HG03432 (cell line): Measurements from ENCODE around the gene RCCD1.

Experiments
- ATAC-seq: cut with Tn5 transposase; IDR thresholded peaks from one replicate; pipeline ENCODE4 v1.9.1; 2021; ENCODE audit warnings: mild to moderate bottlenecking, moderate library complexity; ENCODE audit not compliant: unreplicated experiment

The RCCD1 gene

DNA sequence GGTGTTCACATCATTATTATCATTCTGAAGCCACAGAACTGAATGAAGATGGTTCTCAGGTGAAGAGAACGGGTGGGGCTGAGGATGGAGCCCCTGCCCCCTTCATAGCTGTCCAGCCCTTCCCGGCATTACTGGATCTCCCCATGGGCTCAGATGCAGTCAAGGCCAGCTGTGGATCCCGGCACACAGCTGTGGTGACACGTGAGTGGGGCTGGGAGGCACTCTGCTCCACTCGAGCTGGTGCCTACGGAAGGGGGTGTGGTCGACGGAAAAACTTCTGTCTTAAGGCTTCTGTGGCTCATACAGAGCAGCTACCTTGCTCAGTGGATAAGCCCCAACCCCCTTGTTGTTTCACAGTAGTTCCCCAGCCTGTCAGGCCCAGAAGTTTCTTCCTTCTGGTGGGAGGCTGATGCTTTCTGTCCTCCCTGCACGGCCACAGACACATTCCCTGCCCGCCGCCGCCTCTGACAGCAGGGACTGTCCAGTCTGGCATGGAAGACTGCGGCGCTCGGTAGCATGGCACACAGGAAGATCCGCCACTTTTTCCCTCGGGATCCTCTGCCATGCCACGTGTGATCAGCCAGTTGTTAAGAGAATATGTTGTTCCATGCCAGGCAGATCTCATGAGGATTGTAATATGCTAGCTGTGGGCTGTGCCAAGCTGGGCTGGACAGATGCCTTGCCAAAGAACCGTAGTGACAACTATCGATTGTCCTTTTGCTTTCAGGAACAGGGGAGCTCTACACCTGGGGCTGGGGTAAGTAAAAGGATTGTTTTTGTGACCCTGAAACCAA, 5.8 kb downstream of the RCCD1 start:
- ATAC-seq, result no peak

DNA sequence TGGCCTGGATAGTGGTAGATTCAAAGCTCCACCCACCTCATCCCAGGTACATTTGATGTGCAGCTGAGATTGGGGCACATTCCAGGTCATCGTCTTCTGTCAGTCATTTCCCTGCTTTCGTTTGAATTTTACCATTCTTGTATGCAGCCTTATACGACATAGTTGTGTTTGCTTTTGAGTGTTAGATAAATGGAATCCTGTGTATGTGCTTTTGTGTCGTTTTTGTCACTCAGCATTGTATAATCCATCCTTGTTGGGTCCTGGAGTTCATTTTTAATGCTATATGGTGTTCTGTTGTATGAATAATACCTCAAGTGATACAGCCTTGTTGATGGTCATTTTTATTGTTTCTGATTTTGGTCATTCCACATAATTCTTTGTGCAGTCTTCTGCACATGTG, 7.3 kb downstream of the RCCD1 start:
- no peak for ATAC-seq

- no peak for ATAC-seq
These were observed 11.6 kb downstream of the RCCD1 start for GRCh38 chr15:90966262-90966661.

- ATAC-seq, result no peak
These were observed 12.5 kb downstream of the RCCD1 start for GRCh38 chr15:90967206-90967605.

DNA sequence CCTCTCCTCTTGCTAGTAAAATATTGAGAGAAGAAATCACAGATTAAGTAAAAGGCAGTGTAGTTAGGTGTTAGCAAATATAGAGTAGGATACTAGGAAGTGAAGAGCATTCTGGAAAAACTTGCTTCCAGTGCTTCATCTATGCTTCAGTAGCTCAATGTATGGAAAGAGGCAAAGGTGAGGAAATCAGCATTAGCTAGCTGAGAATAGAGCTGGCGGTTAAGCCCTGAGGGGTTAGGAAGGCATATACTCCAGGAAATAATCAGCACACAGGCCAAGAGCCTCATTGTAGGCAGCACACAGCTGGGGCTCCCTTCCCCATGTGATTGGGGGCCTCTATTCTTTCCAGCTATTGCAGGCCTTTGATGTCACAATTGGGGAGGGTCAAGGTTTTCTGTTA, 13.8 kb downstream of the RCCD1 start:
- ATAC-seq, result no peak

DNA sequence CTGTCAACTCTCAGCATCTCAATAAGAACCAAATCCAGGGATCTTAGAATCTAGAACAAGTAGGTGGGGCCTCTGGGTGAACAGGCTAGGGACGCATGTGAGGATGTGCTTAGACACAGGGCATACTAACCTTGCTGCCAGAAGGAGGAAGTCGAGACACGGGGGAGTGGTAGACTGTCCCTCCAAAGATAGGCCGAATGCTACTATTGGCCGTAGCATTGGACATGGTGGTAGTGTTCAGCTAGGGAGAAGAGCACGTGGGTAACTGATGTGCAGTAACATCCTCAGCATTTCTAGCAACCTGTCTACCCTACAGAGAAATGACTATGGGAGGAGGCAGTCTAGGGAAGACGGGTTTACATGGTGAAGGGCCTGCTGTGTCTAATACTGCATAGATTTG, 15.6 kb downstream of the RCCD1 start:
- ATAC-seq, result no peak

GRCh38 chr15:90972133-90972532, 17.4 kb downstream of the RCCD1 start:
- ATAC-seq, result no peak

DNA sequence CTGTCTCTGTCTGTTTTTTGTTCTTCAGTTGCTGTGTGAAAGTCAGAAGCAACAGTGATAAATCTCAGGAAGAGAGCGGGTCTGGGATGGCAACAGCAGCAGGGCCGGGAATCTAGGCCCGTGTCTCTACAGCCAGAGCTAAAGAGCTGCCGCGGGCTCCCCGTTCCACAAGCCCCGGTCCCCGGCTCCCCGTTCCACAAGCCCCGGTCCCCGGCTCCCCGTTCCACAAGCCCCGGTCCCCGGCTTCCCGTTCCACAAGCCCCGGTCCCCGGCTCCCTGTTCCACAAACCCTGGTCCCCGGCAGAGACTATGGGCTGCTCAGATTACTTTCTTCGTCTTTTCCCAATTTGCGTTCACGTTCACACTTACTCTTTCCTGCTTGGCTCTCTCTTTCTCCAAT, 19.5 kb downstream of the RCCD1 start:
- no peak for ATAC-seq

DNA sequence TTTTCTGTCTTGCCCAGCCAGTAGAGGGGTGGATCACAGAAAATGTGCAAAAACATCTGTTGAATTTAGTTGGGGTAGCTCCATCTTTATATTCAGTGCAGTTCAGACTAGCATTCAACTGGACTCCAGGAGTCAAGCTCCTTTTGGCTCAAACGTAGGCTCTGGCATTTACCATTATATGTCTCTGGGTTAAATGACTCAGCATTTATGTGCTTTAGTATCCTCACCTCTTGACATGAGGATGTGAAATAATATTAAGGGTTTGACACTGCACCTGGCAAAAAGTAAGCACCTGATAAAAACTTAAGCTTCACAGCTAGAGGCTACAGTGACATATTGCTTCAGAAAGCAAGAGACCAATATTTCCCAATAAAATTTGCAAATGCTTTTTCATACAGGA, 24.9 kb downstream of the RCCD1 start:
- no peak for ATAC-seq

DNA sequence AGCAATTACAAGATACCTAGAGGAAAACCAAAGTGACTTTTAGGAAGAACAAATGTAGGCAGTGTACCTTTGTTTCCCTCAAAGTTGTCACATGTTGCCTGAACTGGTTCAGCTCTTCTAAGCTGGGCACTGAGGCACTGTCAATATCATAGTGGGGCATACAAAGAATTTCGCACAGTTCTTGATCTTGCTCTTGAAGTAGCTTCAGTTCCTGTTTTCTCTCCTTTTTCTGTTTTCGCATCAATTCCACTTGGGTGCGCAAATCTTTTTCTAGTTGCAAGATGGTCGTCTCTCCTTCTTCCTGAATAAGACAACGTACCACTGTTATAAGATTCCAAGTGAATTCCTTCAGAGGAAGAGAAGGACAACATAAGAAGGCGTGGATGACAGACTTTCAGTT, 27.0 kb downstream of the RCCD1 start:
- ATAC-seq, result peak; percentile 89

DNA sequence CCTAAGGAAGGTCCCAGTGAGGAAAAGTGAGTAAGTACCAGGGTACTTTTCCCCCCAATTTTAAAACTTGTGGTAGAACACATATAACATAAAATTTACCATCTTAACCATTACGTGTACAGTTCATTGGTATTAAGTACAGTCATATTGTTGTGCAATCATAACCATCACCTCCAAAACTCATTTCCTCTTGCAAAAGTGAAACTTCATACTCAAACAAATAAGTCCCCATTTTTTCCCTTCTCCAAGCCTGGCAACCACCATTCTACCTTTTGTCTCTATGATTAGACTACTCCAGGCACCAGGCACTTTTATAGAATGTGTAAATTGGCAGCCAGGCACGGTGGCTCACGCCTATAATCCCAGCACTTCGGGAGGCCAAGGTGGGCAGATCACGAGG, 27.5 kb downstream of the RCCD1 start:
- ATAC-seq, result peak; percentile 58

DNA sequence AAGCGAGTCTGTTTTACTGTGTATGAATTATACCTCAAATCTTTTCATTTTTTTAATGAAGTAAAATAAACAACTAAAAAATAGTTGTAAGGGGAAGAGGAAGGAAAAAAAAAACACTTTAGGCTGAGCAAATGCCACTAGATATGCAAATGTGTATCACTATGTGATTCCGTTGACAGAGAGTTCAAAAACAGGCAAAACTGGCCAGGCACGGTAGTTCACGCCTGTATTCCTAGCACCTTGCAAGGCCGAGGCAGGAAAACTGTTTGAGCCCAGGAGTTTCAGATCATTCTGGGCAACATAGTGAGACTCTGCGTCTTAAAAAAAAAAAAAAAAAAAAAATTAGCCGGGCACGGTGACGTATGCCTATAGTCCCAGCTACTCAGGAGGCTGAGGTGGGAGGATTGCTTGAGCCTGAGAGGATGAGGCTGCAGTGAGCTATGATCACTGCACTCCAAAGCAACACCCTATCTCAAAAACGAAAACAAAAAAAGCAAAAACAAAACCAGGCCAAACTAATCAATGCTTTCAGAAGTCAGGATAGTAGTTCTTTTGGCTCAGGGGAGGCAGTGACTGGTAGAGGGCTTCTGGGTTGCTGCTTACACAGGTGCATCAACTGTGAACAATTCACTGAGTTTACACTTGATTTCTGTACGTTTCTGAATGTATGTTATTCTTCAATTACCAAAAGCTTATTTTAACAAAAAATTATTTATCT, 32.3 kb downstream of the RCCD1 start:
- ATAC-seq, result peak; percentile 62

GRCh38 chr15:90987561-90988141, 33.0 kb downstream of the RCCD1 start:
- no peak for ATAC-seq

DNA sequence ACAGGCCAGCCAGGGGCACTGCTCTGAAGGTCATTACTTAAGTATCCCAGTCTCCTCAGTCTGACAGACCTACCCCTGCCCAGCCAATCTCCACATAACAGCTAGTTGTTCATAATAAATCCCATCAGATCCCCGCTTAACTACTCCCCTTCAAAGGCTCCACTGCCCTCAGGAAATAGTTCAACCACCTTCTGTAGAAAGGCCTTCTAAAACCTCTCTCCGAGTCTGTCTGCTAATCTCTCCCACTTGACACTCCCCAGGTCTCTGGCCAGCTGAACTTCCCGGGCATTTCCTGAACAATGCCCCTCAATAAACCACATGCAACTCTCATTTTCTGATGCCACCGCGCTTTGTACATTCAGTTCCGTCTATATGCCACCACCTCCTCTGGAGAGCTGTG, 33.6 kb downstream of the RCCD1 start:
- no peak for ATAC-seq

DNA sequence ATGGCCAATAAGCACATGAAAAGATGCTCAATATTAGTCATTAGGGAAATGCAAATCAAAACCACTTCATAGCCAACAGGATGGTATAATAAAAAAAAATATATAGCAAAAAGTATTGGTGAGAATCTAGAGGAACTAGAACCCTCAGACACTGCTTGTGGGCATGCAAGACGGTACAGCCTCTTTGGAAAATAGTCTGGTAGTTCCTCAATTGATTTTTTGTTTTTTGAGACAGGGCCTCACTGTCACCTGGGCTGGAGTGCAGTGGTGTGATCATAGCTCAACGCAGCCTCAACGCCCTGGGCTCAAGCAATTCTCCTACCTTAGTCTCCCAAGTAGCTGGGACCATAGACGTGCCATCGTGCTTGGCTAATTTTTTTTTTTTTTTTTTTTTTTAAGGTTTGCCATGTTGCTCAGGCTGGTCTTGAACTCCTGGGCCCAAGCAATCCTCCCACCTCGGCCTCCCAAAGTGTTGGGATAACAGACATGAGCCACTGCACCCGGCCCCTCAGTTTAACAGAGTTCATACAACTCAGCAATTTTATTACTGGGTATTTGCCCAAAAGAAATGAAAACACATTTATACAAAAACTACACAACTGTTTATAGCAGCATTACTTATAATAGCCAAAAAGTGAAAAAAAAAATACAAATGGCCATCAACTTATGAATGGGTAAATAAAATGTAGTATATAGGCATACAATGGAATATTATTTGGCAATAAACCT, 34.5 kb downstream of the RCCD1 start:
- no peak for ATAC-seq

GRCh38 chr15:90990446-90990845, 35.8 kb downstream of the RCCD1 start:
- ATAC-seq, result no peak

- no peak for ATAC-seq
These were observed 37.1 kb downstream of the RCCD1 start for GRCh38 chr15:90991587-90992285.

DNA sequence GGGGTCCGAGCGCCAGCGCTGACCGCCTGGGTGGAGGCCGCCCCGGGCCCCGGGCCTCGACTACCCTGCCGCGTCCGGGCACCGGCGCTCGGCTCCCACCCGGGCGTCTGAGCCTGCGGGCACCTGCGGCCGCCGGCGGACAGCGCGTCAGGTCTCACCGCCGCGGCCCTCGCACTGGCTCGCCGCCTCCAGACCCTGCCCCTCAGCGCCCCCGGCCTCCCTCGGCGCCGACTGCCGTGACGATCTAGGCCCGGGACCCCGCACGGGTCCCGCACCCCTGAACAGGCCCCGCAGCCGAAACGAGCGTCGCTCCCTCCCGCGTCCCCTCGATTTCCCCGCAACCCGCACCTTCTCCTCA, 39.4 kb downstream of the RCCD1 start:
- peak; percentile 23 for ATAC-seq

- peak; percentile 97 for ATAC-seq
These were observed 40.0 kb downstream of the RCCD1 start, which contains the start of gene PRC1 for GRCh38 chr15:90994417-90995311. Gene PRC1, minus strand, starts transcription at chr15:90994535. Its CDS starts 118 bp downstream, at chr15:90994417.

DNA sequence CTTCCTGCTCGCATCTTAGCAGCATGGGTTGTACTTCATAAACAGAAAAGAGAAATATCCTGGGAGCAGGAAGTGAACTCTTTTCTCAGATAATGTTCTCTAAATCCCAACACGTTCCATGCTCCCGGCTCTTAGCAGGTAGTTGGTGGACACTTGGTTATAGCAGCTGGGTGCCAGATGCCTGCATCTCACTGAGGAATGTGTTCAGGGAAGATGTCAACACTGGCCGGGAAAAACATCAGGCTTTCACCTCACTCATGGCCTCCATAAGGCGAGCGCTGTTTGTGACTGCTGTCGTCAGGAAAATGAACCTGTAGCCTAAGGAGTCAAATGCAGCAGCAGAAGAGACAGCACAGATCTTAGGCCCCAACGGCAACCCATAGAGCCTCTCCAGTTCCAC, 44.1 kb downstream of the RCCD1 start:
- no peak for ATAC-seq
